Eye (tissue), 1 donor: ENCODE measurements around the gene UQCC2.
A peak's percentile ranks its signal among the peaks of the same experiment; 100 is the strongest.

Experiments
- DNase-seq: peaks from one replicate; pipeline ENCODE4 v3.0.0-alpha.2; 2015

The UQCC2 gene

DNA sequence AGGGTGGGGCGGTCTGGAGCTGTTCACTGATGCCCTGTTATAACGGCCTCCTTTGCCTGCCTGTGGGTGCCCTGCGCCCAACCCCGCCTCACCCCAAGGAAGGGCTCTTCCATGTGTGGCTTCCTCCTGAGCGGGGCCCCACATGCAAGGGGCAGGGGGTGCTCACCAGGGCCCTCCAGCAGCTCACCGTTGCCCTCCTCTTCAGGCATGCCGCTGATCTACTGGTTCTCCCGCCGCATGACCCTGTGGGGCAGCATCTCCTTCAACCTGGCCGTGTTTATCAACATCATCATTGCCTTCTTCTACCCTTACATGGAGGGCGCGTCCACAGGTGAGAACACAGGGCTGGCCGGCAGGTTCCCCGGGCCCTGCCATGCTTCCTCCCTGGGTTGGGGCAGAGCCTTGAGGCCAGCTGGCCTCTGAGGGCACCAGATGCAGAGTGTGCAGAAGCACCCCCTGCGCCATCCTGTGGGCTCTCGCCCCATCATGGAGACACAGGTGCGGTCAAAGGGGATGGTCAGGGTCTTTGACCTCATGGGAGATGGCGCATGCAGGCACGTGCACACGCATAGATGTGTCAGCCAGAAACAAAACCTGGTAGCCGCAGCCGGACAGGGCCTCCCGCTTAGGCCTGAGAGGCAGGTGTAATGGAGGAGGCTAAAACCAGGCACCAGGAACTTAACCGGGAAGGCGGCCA, 22.9 kb downstream of the UQCC2 start:
- DNase-seq: no peak

DNA sequence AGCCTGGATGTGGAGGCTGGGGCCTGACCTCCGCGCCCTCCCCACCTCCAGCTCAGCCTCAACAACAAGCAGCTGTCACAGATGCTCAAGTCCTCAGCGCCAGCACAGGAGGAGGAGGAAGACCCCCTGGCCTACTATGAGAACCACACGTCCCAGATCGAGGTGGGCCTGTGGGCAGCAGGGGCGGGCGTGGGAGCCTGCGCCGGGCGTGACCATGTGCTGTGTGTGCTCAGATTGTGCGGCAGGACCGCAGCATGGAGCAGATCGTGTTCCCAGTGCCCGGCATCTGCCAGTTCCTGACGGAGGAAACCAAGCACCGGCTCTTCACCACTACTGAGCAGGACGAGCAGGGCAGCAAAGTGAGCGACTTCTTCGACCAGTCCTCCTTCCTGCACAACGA, 23.5 kb downstream of the UQCC2 start:
- DNase-seq: no peak

DNA sequence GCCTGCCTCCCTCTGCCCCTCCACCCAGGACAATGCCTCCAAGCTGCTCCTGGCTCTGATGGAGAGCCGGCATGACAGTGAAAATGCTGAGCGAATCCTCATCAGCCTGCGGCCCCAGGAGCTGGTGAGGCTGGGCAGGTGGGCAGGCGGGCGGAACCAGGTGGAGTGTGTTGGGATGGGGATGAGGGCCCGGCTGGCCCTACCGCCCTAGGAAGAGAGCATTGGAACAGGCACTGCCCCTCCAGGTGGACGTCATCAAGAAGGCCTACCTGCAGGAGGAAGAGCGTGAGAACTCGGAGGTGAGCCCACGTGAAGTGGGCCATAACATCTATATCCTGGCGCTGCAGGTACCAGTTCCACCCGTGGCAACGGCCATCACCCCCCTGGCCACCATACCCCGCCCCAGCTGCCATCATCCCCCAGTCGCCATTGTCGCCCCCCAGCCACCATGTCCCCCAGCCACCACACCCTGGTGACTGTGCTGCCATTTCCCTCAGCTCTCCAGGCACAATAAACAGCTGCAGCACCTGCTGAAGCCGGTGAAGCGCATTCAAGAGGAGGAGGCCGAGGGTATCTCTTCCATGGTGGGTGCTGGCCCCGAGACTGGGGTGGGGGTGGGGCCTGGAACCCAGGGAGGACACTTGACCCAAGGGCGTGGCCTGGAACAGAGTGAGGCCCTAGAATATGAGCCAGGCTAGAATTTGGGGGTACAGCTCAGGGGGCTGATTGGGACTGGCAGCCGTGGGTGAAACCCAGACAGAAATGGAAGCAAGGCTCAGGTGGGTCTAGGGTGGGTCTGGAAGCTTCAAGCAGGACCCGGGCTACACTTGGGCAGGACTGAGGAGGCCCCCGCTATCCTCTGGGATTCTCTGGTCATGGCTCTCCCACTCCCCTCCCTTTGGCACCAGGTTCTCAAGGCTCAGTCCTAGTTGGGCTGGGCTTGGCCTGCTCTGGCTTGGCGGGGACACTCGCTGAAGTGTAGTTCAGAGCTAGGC, 24.2 kb downstream of the UQCC2 start:
- no peak for DNase-seq

DNA sequence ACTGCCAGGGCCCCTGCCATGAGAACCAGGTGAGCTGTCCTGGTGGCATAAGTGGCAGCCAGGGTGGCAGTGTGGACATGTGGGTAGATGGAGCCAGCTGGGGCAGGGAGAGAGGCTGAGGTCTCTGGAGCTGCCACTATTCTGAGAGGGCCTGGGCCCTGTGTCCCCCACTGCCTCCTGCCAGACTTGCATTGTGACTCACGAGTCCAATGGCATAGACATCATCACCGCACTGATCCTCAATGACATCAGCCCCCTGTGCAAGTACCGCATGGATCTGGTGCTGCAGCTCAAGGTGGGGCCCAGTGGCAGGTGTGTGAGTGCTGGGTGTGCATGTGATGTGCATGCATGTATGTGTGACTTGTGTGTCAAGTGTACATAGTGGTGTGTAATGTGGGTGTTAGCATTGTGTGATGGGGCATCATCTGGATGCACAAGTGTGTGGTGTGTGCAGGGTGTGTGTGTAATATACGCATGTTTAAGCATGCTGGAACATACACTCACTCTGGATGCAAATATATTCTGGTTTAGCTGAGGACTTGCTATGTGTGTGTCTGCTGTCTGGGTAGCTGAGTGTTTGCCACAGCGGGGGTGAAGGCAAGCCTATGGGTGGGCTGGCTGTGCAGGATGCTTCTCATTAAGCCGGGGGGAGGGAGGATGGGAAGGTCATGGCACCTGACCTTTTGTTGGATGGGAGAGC, 25.1 kb downstream of the UQCC2 start:
- DNase-seq: no peak

DNA sequence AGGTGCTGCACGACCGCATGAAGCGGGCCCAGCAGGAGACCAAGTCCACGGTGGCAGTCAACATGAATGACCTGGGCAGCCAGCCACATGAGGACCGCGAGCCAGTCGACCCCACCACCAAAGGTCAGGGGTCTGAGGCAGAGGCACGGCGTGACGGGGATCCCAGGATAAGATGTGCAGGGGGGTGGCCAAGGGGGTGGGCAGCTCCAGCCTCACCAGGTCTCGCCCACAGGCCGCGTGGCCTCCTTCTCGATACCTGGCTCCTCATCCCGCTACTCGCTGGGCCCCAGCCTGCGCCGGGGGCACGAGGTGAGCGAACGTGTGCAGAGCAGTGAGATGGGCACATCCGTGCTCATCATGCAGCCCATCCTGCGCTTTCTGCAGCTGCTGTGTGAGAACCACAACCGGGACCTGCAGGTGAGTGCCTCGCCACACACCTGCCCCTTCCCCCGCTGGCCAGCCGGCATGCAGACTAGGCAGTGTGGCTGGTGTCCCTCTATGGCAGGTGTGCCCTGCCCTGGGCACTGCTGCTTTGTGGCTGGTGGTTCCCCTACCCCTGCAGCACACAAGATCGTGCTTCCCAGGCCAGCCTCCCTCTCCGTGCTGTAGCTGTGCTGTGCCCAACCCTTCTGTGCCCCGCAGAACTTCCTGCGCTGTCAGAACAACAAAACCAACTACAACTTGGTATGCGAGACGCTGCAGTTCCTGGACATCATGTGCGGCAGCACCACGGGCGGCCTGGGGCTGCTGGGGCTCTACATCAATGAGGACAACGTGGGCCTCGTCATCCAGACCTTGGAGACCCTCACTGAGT, 25.9 kb downstream of the UQCC2 start:
- no peak for DNase-seq

DNA sequence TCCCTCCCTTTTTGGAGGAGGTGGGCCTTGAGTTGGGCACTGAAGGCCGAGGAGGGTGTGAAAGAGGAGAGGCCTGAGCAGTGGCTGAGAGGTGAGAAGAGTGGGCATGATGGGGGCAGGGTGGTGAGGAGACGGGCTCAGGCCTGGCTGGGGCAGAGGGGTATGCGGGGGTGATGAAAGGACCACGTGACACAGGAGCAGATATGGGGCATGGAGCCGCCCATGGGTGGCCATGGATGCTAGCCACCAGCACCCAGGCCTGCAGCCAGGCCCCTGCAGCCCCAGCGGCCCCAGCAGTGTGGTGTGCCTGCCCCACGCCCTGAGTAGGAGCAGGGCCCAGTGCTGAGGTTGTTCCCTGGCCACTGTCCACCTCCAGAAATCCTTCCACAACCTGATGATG, 26.5 kb downstream of the UQCC2 start:
- DNase-seq: no peak

DNA sequence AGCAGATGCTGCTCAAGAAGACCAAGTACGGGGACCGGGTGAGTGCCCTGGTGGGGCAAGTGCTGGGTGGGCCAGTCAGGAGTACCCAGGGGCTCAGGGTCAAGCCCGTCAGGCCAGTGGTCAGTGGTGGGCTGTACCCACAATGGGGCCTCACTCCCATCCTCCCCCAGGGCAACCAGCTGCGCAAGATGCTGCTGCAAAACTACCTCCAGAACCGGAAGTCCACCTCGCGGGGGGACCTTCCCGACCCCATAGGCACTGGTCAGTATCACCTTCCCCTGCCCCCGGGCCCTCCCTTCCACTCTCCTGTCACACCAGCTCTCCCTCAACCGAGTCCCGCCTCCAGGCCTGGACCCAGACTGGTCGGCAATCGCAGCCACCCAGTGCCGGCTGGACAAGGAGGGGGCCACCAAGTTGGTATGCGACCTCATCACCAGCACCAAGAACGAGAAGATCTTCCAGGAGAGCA, 27.0 kb downstream of the UQCC2 start:
- no peak for DNase-seq

DNA sequence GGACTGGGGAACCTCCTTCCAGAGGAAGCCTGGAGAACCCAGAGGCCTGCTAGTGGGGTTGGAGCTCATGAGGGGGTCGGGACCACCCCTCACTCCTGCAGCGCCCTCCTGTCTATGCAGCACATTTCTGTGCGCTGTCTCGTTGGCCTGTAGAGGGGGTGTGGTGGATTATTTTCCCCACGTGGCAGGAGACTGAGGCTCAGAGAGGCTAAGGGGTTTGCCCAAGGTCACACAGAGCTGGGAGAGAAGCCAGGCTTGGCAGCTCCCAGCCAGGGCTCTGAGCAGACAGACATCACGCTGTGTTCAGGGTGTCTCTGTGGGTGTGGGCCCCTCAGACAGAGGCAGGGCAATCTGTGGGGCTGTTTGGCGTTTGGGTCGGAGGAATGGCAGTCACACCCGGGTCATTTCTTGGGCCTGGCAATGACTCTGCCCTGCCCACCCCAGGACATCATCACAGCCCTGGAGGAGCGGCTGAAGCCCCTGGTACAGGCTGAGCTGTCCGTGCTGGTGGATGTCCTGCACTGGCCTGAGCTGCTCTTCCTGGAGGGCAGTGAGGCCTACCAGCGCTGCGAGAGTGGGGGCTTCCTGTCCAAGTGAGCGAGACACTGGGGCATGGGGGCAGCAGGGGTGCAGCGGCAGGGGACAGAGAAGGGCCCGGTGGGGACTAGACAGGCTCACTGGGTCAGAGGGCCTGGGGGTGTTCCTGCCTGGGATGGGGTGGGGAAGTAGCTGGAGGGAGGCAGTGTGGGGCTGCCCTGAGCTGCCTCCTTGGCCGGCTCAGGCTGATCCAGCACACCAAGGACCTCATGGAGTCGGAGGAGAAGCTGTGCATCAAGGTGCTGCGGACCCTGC, 27.7 kb downstream of the UQCC2 start:
- no peak for DNase-seq

DNA sequence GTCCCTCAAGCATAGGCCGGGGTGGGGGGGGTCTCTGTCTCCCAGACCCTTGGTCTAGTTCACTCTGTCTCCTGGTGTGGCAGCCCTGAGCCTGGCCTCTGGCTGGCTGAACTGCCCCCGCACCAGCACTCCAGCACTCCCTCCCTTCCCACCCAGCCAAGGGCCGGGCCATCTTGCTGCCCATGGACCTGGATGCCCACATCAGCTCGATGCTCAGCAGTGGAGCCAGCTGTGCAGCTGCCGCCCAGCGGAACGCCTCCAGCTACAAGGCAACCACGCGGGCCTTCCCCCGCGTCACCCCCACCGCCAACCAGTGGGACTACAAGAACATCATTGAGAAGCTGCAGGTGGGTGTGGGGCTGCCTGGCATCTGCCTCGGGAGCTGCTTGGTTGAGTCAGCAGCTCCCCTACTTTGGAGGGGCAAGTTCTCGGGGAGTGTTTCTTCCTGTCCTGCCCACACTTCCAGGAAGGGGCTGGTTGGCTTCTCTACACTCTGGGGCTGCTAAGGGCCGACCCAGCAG, 28.4 kb downstream of the UQCC2 start:
- DNase-seq: no peak

DNA sequence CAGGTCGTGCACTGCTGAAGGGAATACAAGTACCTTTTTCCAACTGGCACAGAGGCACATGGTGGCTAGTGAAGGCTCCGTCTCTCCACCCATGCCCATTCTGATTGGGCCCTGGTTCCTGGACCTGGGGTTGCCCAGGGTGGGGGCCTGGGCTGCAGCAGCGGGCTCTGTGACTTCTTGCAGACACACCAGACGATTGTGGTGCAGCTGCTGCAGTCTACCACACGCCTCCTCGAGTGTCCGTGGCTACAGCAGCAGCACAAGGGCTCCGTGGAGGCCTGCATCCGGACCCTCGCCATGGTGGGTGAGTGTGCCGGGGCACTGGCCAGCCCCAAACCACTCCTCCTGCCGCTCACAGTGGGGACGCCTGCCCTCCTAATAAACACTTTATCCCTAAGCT, 29.2 kb downstream of the UQCC2 start:
- DNase-seq: no peak

DNA sequence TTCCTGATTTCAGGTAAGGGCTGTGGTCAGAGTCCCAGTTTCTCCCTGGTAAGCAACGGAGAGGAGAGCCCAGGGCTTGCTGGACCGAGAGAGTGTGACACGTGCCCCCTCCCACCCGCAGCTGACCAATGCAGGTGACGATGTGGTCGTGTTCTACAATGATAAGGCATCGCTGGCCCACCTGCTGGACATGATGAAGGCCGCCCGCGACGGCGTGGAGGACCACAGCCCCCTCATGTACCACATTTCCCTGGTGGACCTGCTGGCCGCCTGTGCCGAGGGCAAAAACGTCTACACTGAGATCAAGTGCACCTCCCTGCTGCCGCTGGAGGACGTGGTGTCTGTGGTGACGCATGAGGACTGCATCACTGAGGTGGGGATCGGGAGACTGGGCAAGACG, 31.7 kb downstream of the UQCC2 start:
- DNase-seq: no peak

DNA sequence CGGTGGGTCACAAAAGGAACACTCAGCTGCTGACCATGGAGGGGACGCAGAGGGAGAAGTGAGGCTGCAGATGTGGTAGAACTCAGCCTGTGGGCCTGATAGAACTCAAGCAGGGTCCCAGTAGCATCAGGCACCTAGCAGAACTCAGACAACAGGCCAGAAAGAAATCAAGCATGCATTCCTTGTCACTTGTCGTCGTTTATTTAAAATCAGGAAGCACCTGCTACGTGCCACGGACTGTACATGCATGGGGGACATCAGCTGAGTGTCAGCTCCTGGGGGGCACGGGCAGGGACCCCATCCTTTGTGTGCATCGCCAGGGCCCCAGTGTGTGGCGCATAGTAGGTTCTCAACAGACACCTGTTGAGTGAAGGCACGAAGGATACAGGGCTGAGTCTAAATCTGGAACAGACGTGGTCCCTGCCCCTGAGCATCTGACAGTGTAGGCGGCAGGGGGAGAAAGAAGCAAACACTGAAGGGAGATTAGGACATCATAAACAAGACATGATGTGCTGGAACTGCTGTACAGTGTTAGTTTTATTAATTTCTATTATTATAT, 32.5 kb downstream of the UQCC2 start:
- no peak for DNase-seq

DNA sequence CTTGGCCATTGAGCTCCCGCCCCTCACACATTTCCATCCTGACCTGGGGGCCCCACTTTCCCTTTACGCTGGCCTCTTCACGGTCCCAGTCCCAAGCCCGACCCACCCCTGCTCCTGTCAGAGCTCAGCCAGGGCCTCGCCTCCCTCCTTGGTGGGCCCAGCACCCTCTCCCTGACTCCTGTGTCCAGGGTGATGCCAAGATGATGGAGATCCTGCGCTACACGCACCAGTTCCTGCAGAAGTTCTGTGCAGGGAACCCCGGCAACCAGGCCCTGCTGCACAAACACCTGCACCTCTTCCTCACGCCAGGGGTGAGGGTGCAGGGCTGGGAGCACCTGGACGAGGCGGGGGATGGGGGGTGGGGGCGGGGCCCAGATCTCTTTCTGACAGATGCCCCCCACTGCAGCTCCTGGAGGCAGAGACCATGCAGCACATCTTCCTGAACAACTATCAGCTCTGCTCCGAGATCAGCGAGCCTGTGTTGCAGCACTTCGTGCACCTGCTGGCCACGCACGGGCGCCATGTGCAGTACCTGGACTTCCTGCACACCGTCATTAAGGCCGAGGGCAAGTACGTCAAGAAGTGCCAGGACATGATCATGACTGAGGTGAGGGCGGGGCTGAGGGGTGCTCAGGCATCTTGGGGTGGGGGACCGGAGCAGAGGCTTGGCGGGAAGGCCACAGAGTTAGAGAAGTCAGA, 33.1 kb downstream of the UQCC2 start:
- no peak for DNase-seq

DNA sequence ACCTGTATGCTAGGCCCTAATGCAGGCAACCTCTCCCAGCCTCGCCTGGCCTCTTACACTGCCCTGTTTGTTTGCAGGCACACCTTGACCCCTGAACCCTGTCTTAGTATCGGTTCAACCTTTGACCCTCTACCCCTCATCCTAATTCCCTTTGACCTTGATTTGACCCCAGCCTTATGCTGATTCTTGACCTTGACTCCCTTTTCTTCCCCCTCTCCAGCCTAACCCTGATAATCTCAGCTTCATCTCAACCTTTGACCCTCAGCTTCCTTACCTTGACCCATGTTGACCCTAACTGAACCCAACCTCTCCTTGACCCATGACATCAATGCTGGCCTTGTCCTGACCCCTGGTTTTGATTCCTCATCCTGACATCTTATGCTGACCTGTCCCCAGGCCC, 33.8 kb downstream of the UQCC2 start:
- DNase-seq: no peak

DNA sequence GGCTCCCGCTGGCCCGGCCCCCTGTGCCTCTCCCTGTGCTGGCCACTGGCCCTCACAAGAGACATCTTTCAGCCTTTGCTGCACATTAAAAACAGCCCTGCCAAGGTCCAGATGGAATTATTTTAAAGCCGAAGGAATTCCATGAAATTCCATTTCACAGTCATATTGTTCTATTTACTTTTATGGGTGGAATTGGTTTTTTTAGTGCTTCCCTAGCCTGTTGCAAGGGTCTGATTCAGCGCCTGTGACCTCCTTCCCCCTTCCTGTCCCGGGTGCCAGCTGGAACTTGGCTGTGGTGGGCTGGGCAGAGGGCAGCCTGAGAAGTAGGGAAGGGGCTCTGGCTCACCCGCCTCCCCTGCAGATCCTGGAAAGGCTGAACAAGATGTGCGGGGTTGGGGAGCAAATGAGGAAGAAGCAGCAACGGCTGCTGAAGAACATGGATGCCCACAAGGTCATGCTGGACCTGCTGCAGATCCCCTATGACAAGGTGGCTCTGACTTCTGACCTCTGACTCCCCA, 34.3 kb downstream of the UQCC2 start:
- DNase-seq: no peak

DNA sequence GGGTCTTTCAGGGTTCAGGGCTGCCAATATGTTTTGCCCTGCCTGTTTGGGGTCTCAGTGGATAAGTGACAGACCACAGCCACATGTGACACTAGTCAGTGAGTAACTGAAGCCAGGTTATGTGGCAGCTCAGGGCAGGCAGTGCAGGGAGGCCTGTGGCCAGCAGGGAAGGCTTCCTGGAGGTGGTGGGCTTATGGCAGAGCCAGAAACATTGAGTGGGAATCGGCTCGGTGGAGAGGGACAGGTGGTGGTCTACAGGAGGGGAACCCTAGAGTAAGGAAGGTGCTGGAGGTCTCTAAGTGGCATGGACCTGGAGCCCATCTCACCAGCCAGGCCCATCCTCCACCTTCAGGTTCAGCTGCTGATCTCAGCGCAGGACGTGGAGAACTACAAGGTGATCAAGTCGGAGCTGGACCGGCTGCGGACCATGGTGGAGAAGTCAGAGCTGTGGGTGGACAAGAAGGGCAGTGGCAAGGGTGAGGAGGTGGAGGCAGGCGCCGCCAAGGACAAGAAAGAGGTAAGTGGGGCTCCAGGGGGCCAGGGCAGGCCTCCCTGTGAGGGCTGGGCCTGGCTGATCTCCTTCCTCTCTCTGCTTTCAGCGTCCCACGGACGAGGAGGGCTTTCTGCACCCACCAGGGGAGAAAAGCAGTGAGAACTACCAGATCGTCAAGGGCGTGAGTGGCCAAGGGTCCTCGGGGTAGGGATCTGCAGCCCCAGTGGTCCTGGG, 34.9 kb downstream of the UQCC2 start:
- DNase-seq: no peak

DNA sequence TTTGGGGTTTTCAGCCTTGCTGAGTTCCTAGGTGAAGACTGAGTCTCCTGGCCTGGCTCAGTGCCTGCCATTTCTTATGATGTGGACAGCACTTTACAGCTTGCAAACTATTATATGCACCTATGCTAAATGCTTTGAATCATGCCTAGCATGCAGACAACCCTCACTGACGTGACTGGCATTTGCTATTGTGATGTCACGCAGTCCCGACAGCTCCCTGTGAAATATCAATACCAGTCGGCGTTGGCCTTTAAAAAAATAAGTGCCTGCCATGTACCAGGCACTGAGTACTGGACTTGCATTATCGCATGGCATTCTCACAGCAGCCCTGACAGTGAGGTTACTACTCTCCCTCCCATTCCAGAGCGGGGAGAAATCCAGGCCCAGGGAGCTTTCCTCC, 35.5 kb downstream of the UQCC2 start:
- DNase-seq: no peak

DNA sequence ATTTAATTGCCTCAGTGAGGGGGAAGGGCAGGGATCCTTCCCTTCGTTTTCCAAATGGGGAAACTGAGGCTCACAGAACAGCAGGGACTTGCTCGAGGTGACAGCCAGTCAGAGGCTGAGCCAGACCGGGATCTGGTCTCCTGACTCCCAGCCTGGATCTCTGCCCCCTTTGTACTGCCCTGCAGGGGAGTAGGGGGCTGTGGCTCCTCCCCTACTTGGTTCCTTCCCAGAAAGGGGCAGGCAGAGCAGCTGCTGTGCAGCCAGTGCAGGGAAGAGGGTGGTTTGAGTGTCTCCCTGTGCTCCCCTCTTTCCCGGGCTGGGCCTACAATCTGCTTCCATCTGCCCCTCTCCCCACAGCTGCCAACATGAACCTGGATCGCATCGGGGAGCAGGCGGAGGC, 37.6 kb downstream of the UQCC2 start:
- DNase-seq: peak; percentile 40

DNA sequence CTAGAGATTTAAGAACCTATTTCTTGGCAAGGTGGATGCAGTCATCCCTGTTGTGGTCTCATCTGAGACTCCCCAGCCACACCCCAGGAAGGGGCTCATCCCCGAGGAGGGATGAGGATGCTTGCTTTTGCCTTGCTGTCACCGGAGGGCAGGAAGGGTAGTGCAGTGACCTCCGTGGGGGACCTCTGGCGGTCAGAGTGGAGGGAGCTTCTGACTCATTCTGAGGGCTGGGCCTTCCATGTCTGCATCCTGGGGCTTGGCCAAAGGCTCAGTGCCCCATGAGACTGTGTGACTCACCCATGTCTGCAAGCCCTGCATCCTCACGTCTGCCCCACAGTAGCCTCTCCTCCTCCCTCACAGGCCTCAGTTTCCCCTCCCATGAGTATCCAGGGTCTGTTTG, 38.7 kb downstream of the UQCC2 start:
- DNase-seq: no peak

DNA sequence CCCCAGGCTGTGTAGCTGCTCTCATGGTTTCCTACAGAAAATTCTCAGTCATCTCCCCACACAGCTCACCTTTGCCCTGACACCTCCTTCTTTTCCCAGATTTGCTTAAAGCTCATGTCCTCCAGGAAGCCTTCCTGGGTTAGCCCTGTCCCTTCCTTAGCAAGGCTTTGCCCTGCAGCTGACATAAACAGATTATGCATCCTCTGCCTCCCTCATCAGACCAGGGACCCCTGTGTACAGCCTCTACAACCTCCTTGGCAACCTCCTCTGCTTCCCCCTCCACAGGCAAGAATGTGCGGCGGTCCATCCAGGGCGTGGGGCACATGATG, 39.8 kb downstream of the UQCC2 start:
- DNase-seq: no peak
